ENCODE results near the gene FAM76B. TPM values are rescaled to one million over a fixed set of nuclear protein-coding genes. Genes with fewer than 3 reads are reported as not detected.
A peak's percentile ranks its signal among the peaks of the same experiment; 100 is the strongest.

FAM76B gene
- total and polyA plus RNA-seq, 2 of the 13 experiments (the other 11 are each of a cell fraction or from before 2014, with no cell fraction given): 20.2 to 24.2 TPM

GRCh38 chr11:95789506-95790122, at the start of gene FAM76B (continued):
- no peak; the same call in 1 of the 2 replicates for TF ChIP-seq CREB3 (CRISPR knock-in tag; IDR thresholded peaks at IDR 0.05)
- no peak for TF ChIP-seq ZNF326 (CRISPR knock-in tag; IDR thresholded peaks at IDR 0.05; ENCODE audit: borderline replicate concordance)
- TF ChIP-seq ZNF615 (CRISPR knock-in tag; IDR thresholded peaks at IDR 0.05; ENCODE audit: borderline replicate concordance): no peak; the same call in 1 of the 2 replicates
- no peak for TF ChIP-seq MTA3 (CRISPR knock-in tag; IDR thresholded peaks at IDR 0.05)
- no peak for TF ChIP-seq MATR3 (CRISPR knock-in tag; IDR thresholded peaks at IDR 0.05)
- TF ChIP-seq EED (CRISPR knock-in tag; IDR thresholded peaks at IDR 0.05): no peak
- TF ChIP-seq SOX5 (CRISPR knock-in tag; IDR thresholded peaks at IDR 0.05; ENCODE audit: borderline replicate concordance): peak; percentile 61; the same call in 1 of the 2 replicates
- no peak; the same call in none of the 2 replicates for TF ChIP-seq JUN (CRISPR knock-in tag; IDR thresholded peaks at IDR 0.05)
- no peak for TF ChIP-seq KIAA2018 (CRISPR knock-in tag; IDR thresholded peaks at IDR 0.05; ENCODE audit: borderline replicate concordance)
- no peak; the same call in 1 of the 2 replicates for TF ChIP-seq HES4 (CRISPR knock-in tag; IDR thresholded peaks at IDR 0.05; ENCODE audit: borderline replicate concordance)
- peak; percentile 98 for TF ChIP-seq E2F5 (CRISPR knock-in tag; conservative IDR thresholded peaks at IDR 0.05)
- TF ChIP-seq SNAPC4 (CRISPR knock-in tag; IDR thresholded peaks at IDR 0.05): no peak
- TF ChIP-seq IRF2 (CRISPR knock-in tag; IDR thresholded peaks at IDR 0.05): peak; percentile 89
- TF ChIP-seq POLR2A (IDR thresholded peaks at IDR 0.05; ENCODE audit: insufficient read depth in 1 of 2, low read depth in 2 of 2, low read length in 2 of 2): peak; percentile 67 to 72; a peak in 3 of 4 replicates
- TF ChIP-seq ZNF335 (CRISPR knock-in tag; IDR thresholded peaks at IDR 0.05): no peak
